Keratinocyte (primary cell): ENCODE measurements around the gene SEC11C.

Source experiments
- CTCF ChIP-seq, 3 experiments: IDR thresholded peaks in 1 of 3; conservative IDR thresholded peaks in 1 of 3; optimal IDR thresholded peaks in 1 of 3; 2 replicates in 2 of 3; 3 replicates in 1 of 3; pipeline versions ENCODE3 to v1.5.1; 2011; ENCODE audit warnings: low read length in 3 of 3, mild to moderate bottlenecking in 3 of 3, moderate library complexity in 2 of 3, control low read depth in 1 of 3, inconsistent platforms in 1 of 3; ENCODE audit not compliant: insufficient read depth in 2 of 3; ENCODE audit errors: extremely low read depth in 1 of 3
- EZH2 ChIP-seq: IDR thresholded peaks from one replicate; pipeline ENCODE4 v1.6.1; 2012; ENCODE audit warnings: inconsistent platforms, mild to moderate bottlenecking, low read length, moderate library complexity

GRCh38 chr18:59156316-59156715, 16.6 kb downstream of the SEC11C start:
- TF ChIP-seq CTCF (optimal IDR thresholded peaks at IDR 0.05 in 1 of 3, IDR thresholded peaks at IDR 0.05 in 1 of 3, conservative IDR thresholded peaks at IDR 0.05 in 1 of 3; ENCODE audit: extremely low read depth in 1 of 3, insufficient read depth in 2 of 3, low read length in 3 of 3) (no peak), EZH2 (no peak)
